HCT116 (cell line): ENCODE results near the gene GOSR1. TPM values are rescaled to one million over a fixed set of nuclear protein-coding genes. Genes with fewer than 3 reads are reported as not detected.

Experiments used
- ATAC-seq: fragments of 200-7000 bp; cut with Tn5 transposase; 2 replicates; pipeline ENCODE4 v1.9.1; 2020; ENCODE audit warnings: mild to moderate bottlenecking, moderate library complexity
- BruUV-seq: library from RNA; stranded (reverse); fragments of 400-500 nt; replicated peaks from 2 replicates; lab custom pipeline; 2021; lab: Mats Ljungman, UMichigan
- CTCF ChIA-PET: fragments of 300-600 bp; sonication (Branson Sonifier 250); formaldehyde crosslinking; loops from one replicate; lab custom pipeline; 2021; ENCODE audit warnings: antibody characterized with exemption; lab: Charles Lee
- POLR2A ChIA-PET: fragments of 300-600, 350-600 bp; sonication (Branson Sonifier 250); formaldehyde crosslinking; loops from one replicate; lab custom pipeline; 2021; ENCODE audit warnings: antibody characterized with exemption; lab: Charles Lee
- RAD21 ChIA-PET, 2 experiments: fragments of 300-600 bp; sonication (Branson Sonifier 250); formaldehyde crosslinking; loops; one replicate each; lab custom pipeline; 2023; ENCODE audit warnings: low total read pairs in 2 of 2; ENCODE audit not compliant: uncharacterized antibody in 2 of 2, unreplicated experiment in 2 of 2, low non-redundant PET in 1 of 2; lab: Charles Lee
- DNase-seq: peaks from one replicate; pipeline ENCODE4 v3.0.0-alpha.2; 2010; ENCODE audit warnings: low read depth, low spot score
- H2AFZ ChIP-seq: fragments of 200-600 bp; shearing (Covaris generic), sonication (generic); 2 replicates; pipeline ENCODE4 v1.6.1; 2017; ENCODE audit warnings: low read depth, mixed run types, mixed read lengths, antibody characterized with exemption, low read length; ENCODE audit not compliant: poor library complexity, severe bottlenecking
- H3K27ac ChIP-seq: 2 replicates; pipeline ENCODE4 v1.5.1; 2012; ENCODE audit warnings: low read depth, low read length
- H3K27me3 ChIP-seq: fragments of 200-600 bp; sonication (generic); 2 replicates; pipeline ENCODE4 v1.6.1; 2016; ENCODE audit warnings: mixed run types, low read length, mixed read lengths; ENCODE audit not compliant: insufficient read depth
- H3K36me3 ChIP-seq, 2 experiments: fragments of 200-500 bp in 1 of 2; fragments of 200-600 bp in 1 of 2; sonication (Bioruptor generic) in 1 of 2; sonication (generic) in 1 of 2; 2 replicates each; pipeline versions ENCODE4 v1.5.1 to v1.6.1; 2014 to 2016; ENCODE audit warnings: low read length in 2 of 2, inconsistent platforms in 1 of 2, mixed read lengths in 1 of 2, mixed run types in 1 of 2; ENCODE audit not compliant: insufficient read depth in 2 of 2, control insufficient read depth in 1 of 2
- H3K4me1 ChIP-seq, 2 experiments: fragments of 200-600 bp in 1 of 2; sonication (generic) in 1 of 2; 2 replicates each; pipeline versions ENCODE4 v1.5.1 to v1.6.1; 2012 to 2017; ENCODE audit warnings: low read length in 2 of 2, inconsistent platforms in 1 of 2, mild to moderate bottlenecking in 1 of 2, mixed read lengths in 1 of 2, mixed run types in 1 of 2, moderate library complexity in 1 of 2; ENCODE audit not compliant: insufficient read depth in 2 of 2, control insufficient read depth in 1 of 2
- H3K4me2 ChIP-seq: fragments of 200-600 bp; sonication (generic); 2 replicates; pipeline ENCODE4 v1.6.1; 2017; ENCODE audit warnings: mixed run types, low read length, mixed read lengths
- H3K4me3 ChIP-seq, 2 experiments: fragments of 200-600 bp in 1 of 2; sonication (generic) in 1 of 2; replicated peaks in 1 of 2; 2 replicates each; pipeline ENCODE4 v1.5.1; 2011 to 2016; ENCODE audit warnings: low read length in 2 of 2, control low read depth in 1 of 2, low read depth in 1 of 2, mild to moderate bottlenecking in 1 of 2, mixed read lengths in 1 of 2, mixed run types in 1 of 2
- H3K79me2 ChIP-seq: fragments of 200-600 bp; sonication (generic); 2 replicates; pipeline ENCODE4 v1.6.1; 2017; ENCODE audit warnings: mild to moderate bottlenecking, mixed run types, low read length, moderate library complexity, mixed read lengths; ENCODE audit not compliant: insufficient read depth
- H3K9ac ChIP-seq: fragments of 200-600 bp; sonication (generic); 2 replicates; pipeline ENCODE4 v1.6.1; 2016; ENCODE audit warnings: low read length, mixed read lengths
- H3K9me2 ChIP-seq: fragments of 200-600 bp; sonication (generic), shearing (Covaris generic); 2 replicates; pipeline ENCODE4 v1.6.1; 2017; ENCODE audit warnings: mixed run types, mild to moderate bottlenecking, moderate library complexity; ENCODE audit not compliant: insufficient read depth
- H3K9me3 ChIP-seq, 2 experiments: fragments of 200-500 bp in 1 of 2; fragments of 200-600 bp in 1 of 2; sonication (Bioruptor generic) in 1 of 2; sonication (generic) in 1 of 2; 2 replicates each; pipeline ENCODE4 v1.6.1; 2014 to 2017; ENCODE audit warnings: low read length in 2 of 2, mixed read lengths in 2 of 2, inconsistent platforms in 1 of 2, low read depth in 1 of 2, mild to moderate bottlenecking in 1 of 2, mixed run types in 1 of 2, moderate library complexity in 1 of 2; ENCODE audit not compliant: control insufficient read depth in 1 of 2, insufficient read depth in 1 of 2
- H4K20me1 ChIP-seq: fragments of 200-600 bp; sonication (generic), shearing (Covaris generic); 2 replicates; pipeline ENCODE4 v1.6.1; 2017; ENCODE audit warnings: mixed run types, mild to moderate bottlenecking, moderate library complexity; ENCODE audit not compliant: insufficient read depth
- CEBPB ChIP-seq: IDR thresholded peaks from 2 replicates; pipeline ENCODE4 v1.6.1; 2012; ENCODE audit warnings: low read depth
- EGR1 ChIP-seq: IDR thresholded peaks from 2 replicates; pipeline ENCODE4 v1.6.1; 2012; ENCODE audit warnings: low read depth
- ELF1 ChIP-seq: IDR thresholded peaks from 2 replicates; pipeline ENCODE4 v1.6.1; 2012; ENCODE audit warnings: low read depth, borderline replicate concordance
- EZH2 ChIP-seq: fragments of 200-600 bp; sonication (generic); IDR thresholded peaks from 2 replicates; pipeline ENCODE4 v1.6.1; 2017; ENCODE audit warnings: antibody characterized with exemption, mixed run types
- EZH2phosphoT487 ChIP-seq: fragments of 200-600 bp; IDR thresholded peaks from 2 replicates; pipeline ENCODE4 v1.6.1; 2018; ENCODE audit warnings: antibody characterized with exemption, borderline replicate concordance
- FOSL1 ChIP-seq: IDR thresholded peaks from 2 replicates; pipeline ENCODE4 v1.6.1; 2012; ENCODE audit warnings: low read depth
- RAD21 ChIP-seq: IDR thresholded peaks from 2 replicates; pipeline ENCODE4 v1.6.1; 2012; ENCODE audit warnings: low read depth, mild to moderate bottlenecking
- SP1 ChIP-seq: IDR thresholded peaks from 2 replicates; pipeline ENCODE4 v1.6.1; 2012; ENCODE audit warnings: low read depth
- YY1 ChIP-seq: IDR thresholded peaks from 2 replicates; pipeline ENCODE4 v1.6.1; 2011; ENCODE audit warnings: low read length, low read depth, moderate library complexity, mild to moderate bottlenecking; ENCODE audit not compliant: insufficient replicate concordance; ENCODE audit errors: extremely low read depth
- ZFX ChIP-seq: fragments of 450-650 bp; IDR thresholded peaks from 2 replicates; pipeline ENCODE4 v1.6.1; 2017
- ZNF274 ChIP-seq: fragments of 200-500 bp; sonication (Bioruptor generic); IDR thresholded peaks from 2 replicates; pipeline ENCODE4 v1.6.1; 2014; ENCODE audit warnings: mild to moderate bottlenecking, low read depth, low read length, inconsistent platforms
- intact Hi-C: fragments of 100-400 bp; cut with micrococcal nuclease; formaldehyde crosslinking; loops from 2 replicates; pipeline ENCODE4 v1.10.0; 2022
- total RNA-seq: library from RNA; stranded (reverse); gene quantifications from one replicate; pipeline ENCODE4 v1.2.1, GENCODE V29; 2021; ENCODE audit not compliant: unreplicated experiment
- TF ChIP-seq, protein P1 (sequence below): IDR thresholded peaks from 2 replicates; pipeline ENCODE4 v1.6.1; 2011; ENCODE audit warnings: mild to moderate bottlenecking, low read length, moderate library complexity; ENCODE audit not compliant: insufficient replicate concordance; ENCODE audit errors: extremely low read depth
- TF ChIP-seq, protein P2 (sequence below), 3 experiments: fragments of 200-600 bp in 1 of 3; sonication (generic) in 1 of 3; IDR thresholded peaks in 2 of 3; conservative IDR thresholded peaks in 1 of 3; 2 replicates each; pipeline ENCODE4 v1.5.1; 2012 to 2017; ENCODE audit warnings: low read depth in 2 of 3, low read length in 2 of 3, antibody characterized with exemption in 1 of 3, borderline replicate concordance in 1 of 3, control low read depth in 1 of 3, mild to moderate bottlenecking in 1 of 3, mixed read lengths in 1 of 3, mixed run types in 1 of 3, moderate library complexity in 1 of 3; ENCODE audit not compliant: insufficient read depth in 1 of 3
- TF ChIP-seq, protein P3 (sequence below): IDR thresholded peaks from 2 replicates; pipeline ENCODE4 v1.6.1; 2012

The GOSR1 gene
- total RNA-seq, 1 experiment from 2014 or later, result 48.8 TPM

DNA sequence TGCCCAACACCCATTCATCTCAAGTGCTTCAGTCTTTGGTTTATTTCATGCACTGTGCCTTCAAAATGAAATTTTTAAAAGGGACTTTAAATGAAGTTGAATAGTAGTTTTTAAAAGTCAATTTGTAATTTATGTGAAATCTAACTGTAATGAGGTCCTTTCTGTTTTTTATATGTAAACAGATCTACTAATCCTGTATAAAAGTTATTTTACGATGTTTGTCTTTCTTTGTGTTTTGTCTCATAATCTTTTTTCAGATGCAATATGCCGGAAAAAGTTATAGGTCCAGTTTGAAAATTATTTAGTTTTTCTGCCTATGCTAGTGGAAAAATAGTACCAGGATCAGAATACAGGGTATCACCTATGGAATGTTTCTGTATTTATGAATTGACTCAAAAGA lies 8.7 kb upstream of the GOSR1 start:
- intact Hi-C loops, result no loop called here
- H3K36me3 ChIP-seq, result no peaks in the 10 kb centered on the region; a peak in 1 of 4 replicates
- no peak overlapping the region for H3K9ac ChIP-seq
- H3K27me3 ChIP-seq, result no peaks in the 10 kb centered on the region
- H2AFZ ChIP-seq, result no peak overlapping the region
- no peak for DNase-seq
- ATAC-seq, result no peak
- no peaks in the 10 kb centered on the region for H3K9me2 ChIP-seq
- H3K27ac ChIP-seq, result no peak overlapping the region
- no peaks in the 10 kb centered on the region for H4K20me1 ChIP-seq
- no peaks in the 10 kb centered on the region for H3K4me1 ChIP-seq
- ChIA-PET CTCF (no interaction called here), RAD21 (no interaction called here), POLR2A (no interaction called here)
- no peak overlapping the region for H3K4me3 ChIP-seq
- no peak overlapping the region for H3K4me2 ChIP-seq
- H3K9me3 ChIP-seq, result no peaks in the 10 kb centered on the region
- no peak for TF ChIP-seq ZFX
- TF ChIP-seq EGR1, result no peak
- TF ChIP-seq SP1, result no peak
- no peak for TF ChIP-seq CEBPB
- TF ChIP-seq ZNF274, result no peak
- TF ChIP-seq, protein P1, sequence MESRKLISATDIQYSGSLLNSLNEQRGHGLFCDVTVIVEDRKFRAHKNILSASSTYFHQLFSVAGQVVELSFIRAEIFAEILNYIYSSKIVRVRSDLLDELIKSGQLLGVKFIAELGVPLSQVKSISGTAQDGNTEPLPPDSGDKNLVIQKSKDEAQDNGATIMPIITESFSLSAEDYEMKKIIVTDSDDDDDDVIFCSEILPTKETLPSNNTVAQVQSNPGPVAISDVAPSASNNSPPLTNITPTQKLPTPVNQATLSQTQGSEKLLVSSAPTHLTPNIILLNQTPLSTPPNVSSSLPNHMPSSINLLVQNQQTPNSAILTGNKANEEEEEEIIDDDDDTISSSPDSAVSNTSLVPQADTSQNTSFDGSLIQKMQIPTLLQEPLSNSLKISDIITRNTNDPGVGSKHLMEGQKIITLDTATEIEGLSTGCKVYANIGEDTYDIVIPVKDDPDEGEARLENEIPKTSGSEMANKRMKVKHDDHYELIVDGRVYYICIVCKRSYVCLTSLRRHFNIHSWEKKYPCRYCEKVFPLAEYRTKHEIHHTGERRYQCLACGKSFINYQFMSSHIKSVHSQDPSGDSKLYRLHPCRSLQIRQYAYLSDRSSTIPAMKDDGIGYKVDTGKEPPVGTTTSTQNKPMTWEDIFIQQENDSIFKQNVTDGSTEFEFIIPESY, result no peak
- TF ChIP-seq RAD21, result no peak
- no peak for TF ChIP-seq EZH2
- TF ChIP-seq FOSL1, result no peak
- TF ChIP-seq EZH2phosphoT487, result no peak
- TF ChIP-seq, protein P2, sequence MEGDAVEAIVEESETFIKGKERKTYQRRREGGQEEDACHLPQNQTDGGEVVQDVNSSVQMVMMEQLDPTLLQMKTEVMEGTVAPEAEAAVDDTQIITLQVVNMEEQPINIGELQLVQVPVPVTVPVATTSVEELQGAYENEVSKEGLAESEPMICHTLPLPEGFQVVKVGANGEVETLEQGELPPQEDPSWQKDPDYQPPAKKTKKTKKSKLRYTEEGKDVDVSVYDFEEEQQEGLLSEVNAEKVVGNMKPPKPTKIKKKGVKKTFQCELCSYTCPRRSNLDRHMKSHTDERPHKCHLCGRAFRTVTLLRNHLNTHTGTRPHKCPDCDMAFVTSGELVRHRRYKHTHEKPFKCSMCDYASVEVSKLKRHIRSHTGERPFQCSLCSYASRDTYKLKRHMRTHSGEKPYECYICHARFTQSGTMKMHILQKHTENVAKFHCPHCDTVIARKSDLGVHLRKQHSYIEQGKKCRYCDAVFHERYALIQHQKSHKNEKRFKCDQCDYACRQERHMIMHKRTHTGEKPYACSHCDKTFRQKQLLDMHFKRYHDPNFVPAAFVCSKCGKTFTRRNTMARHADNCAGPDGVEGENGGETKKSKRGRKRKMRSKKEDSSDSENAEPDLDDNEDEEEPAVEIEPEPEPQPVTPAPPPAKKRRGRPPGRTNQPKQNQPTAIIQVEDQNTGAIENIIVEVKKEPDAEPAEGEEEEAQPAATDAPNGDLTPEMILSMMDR (IDR thresholded peaks at IDR 0.05 in 2 of 3, conservative IDR thresholded peaks at IDR 0.05 in 1 of 3; ENCODE audit: borderline replicate concordance in 1 of 3, insufficient read depth in 1 of 3, low read depth in 2 of 3, low read length in 2 of 3), result no peak
- no peak for TF ChIP-seq ELF1
- no peak for TF ChIP-seq YY1
- TF ChIP-seq, protein P3, sequence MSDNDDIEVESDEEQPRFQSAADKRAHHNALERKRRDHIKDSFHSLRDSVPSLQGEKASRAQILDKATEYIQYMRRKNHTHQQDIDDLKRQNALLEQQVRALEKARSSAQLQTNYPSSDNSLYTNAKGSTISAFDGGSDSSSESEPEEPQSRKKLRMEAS, result no peak
- H3K79me2 ChIP-seq, result no peaks in the 10 kb centered on the region
- BruUV-seq, result no TSS peak
